GM18502 (cell line): Measurements from ENCODE around the gene PDSS2.

Experiments used
- ATAC-seq: cut with Tn5 transposase; IDR thresholded peaks from one replicate; pipeline ENCODE4 v1.9.1; 2021; ENCODE audit warnings: mild to moderate bottlenecking; ENCODE audit not compliant: unreplicated experiment, poor library complexity

The PDSS2 gene

GRCh38 chr6:107421696-107422256 is 37.6 kb downstream of the PDSS2 start:
- no peak for ATAC-seq

DNA sequence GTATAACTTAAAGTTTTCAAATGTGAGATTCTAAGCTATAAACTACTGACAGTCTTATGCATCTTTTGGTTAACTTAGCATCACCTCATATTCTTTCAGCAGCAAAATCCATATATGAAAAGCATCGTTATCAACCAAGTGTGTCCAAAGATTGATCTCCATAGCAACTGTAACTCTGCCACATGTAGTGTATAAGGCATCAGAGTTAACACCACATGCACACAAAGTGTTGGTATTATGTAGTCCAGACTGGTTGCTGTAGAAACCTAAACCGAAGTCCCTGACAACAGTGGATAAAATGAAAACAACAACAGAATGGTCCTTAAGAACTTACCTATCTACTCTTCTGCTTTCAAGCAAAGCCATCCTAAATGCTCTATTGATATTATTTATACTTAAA is 39.6 kb downstream of the PDSS2 start:
- no peak for ATAC-seq

DNA sequence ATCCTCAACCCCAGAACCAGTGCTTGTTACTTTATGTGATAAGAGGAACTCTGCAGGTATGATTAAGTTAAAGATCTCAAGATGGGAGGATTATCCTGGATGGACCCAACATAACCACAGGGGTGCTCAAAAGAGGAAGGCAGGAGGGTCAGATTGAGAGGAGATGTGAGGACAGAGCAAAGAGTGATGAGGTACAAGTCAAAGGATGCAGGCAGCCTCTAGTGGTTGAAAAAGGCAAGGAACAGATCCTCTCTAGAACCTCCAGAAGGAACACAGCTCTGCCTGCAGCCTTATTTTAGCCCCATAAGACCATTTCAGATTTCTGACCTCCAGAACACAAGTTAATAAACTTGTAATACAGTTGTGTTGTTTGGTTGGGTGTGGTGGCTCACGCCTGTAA is 41.2 kb downstream of the PDSS2 start:
- no peak for ATAC-seq

- ATAC-seq = no peak
Observed at GRCh38 chr6:107416145-107416544, 43.2 kb downstream of the PDSS2 start.

- no peak for ATAC-seq
Observed at GRCh38 chr6:107413966-107414645, 45.3 kb downstream of the PDSS2 start.

- ATAC-seq = no peak
Observed at GRCh38 chr6:107411161-107411560, 48.2 kb downstream of the PDSS2 start.

DNA sequence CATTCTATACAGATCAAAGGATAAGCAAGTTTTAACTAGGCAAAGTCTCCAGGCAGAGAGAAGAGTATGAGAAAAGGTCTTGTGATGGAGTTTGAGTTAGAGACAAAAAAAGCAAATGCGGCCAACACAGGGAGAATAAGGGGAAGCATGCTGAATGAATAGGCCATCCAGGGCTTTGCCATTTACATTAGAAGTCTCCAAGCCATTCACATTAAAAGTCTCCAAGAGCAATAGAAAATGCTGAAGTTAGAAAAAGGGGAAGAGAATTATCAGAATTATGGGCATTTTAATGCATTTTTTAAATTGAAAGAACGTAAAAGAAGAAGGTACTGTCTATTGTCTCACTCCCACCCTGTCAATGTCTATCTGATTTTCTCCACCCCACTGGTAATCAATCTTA is 49.4 kb downstream of the PDSS2 start:
- ATAC-seq = no peak

DNA sequence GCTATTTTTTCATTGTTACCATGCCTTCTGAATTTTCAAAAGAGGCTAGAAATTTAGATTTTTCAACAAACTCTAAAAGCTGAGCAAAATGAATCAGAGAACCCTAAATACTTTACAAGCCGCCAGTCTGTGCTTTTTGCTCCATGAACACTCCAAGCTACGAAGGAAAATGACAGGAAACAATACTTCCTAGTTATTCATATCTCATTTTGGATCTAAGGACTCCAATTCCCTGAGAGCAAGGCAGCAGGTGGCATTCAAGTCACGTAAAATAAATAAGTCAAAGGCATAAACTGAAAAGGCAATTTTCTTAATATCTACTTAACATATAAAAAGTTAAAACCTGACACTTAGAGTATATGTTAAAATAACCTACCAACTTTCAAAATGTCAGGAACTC is 50.6 kb downstream of the PDSS2 start:
- ATAC-seq = no peak

DNA sequence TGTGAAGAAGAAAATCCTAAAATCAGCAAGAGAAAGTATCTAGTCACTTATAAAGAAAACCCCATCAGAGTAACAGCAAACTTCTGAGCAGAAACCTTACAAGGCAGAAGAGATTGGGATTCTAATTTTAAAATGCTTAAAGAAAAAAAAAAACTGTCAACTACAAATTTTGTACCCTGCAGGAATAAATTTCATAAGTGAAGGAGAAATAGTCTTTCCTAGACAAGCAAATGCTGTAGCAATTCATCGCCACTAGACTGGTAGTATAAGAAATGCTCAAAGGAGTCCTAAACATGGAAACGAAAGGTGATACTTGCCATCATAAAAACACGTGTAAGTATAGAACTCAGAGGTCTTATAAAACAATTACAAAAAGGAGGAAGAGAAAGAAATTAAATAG is 54.4 kb downstream of the PDSS2 start:
- ATAC-seq = no peak

- ATAC-seq = no peak
Observed at GRCh38 chr6:107402533-107402932, 56.8 kb downstream of the PDSS2 start.

DNA sequence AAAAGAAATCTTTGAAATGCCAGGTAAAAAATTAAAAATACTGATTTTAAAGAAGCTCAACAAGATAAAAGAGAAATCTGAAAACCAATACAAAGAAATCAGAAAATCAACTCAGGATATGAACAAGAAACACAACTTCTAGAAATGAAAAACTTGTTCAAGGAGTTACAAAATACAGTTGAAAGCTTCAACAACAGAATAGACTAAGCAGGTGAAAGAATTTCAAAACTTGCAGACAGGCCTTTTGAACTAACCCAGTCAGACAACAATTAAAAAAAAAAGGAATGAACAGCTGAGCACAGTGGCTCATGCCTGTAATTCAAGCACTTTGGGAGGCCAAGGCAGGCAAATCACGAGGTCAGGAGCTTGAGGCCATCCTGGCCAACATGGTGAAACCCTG is 57.8 kb downstream of the PDSS2 start:
- ATAC-seq = no peak

- ATAC-seq = no peak
Observed at GRCh38 chr6:107400616-107401147, 58.7 kb downstream of the PDSS2 start.

DNA sequence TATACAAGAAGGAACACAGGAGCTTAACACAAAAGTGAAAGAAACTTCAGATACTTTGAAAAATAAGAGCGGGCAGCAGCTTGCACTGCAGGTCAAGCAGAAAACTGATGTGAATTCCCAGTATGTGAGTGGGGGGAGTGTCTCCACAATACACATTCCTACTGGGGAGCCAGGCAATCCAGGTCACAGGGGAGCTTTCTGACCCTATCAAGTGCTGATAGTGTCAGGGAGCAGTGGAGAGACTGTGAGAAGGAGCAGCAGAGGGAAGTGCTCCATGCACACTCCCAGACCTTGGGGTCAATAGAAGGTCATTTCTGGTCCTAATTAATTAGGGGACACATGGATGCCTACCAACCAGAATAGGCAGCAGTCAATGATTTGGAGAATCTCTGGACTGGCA is 59.4 kb downstream of the PDSS2 start:
- no peak for ATAC-seq

DNA sequence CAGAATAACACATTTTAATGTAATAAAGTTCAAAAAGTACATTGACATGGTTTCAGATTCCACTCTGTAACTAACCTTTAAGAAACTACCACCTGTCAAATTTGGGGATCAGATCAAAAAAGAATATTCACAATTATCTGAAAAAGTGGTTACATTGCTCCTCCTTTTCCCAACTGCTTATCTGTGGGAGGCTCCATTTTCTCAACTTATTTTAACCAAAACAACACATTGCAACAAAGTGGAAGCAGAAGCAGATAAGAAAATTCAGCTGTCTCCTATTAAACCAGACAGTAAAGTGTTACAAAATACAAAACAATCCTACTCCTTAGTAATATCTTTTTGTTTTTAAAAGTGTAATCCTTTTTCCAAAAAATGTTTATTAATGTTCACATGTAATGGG is 61.4 kb downstream of the PDSS2 start:
- no peak for ATAC-seq

DNA sequence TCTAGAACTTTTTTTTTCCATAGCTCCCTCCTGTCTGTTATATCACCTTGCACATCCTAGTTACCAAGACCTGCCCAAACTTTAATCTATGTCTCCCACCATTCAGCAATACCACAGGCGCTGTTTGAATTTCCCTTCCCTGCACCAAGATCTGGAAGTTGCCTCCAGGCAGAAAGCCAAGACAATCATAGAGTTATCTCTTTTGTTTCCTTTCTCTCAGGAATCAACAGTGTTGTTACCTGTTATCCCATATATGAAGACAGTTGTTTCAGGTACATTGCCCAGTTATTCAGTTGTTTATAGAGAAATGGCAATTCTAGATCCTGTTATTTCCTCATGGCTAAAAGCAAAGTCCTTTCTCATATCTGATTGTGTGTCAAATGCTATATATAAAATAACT is 63.2 kb downstream of the PDSS2 start:
- ATAC-seq = no peak

GRCh38 chr6:107392069-107392468 is 67.3 kb downstream of the PDSS2 start:
- no peak for ATAC-seq

DNA sequence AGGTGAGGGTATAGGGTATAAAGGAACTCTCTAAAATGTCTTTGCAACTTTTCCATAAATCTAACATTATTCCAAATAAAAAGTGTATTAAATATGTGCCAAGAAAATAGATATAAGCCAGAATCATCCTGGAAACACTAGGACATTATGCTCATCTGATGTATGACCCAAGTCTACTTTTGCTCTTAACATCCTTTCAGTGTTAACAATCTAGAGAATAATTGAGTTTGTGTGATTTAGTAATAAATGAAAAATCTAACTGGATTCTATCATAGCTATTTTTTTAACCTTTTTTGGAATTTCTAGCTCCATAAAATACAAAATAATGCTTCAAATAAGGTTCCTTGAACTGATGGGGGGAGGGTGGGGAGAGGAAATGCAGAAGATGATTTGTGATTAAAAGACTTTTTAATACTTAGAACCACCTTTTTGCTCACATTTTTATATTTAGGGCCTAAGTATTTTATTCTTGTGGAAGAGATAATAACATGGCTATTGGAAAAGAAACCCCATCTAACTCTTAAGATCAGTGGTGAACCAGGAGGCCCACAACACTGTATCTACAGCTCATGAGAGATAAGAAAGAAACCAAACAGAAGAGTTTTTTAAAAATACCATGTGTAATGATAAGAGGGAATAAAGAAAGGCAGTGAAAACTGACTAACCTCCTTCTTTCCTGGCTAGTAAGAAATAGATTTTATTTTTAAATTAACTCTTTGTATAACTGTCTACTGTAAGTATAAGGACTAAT is 68.5 kb downstream of the PDSS2 start:
- no peak for ATAC-seq

DNA sequence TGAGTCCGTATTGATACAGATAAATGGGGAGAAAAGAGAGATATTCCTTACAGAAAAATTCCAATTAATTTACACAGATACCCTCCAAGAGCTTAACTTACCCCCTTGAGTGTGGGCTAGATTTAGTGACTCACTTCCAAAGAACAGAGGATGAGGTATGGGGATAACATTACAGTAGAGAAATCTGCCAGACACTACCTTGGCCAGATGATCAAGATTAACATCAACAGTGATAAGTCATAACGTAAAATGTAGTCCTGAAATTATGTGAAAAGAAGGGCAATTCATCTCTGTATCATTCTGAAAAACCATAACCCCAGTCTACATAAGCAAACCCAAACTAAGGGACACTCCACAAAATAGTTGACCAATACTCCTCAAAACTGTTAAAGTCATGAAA is 69.3 kb downstream of the PDSS2 start:
- ATAC-seq = no peak

DNA sequence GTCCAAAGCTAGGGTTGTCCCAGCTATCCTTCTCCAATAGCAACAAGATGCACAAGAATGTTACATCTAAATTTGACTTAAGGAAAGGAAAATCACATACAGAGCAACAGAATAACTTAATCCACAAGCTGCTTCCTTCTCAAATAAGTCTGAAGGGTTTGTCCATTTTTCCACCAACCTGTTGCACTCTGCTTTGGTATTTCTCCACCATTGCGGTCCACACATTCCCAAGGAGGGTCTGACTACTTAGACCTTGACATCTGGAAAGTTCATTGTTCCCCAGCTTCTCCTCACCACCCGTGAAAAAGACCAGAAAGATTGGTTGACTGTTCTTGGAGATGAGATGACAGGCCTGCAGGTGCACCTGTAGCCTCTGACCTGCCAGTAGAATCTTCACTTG is 72.5 kb downstream of the PDSS2 start:
- ATAC-seq = no peak

- ATAC-seq = no peak
Observed at GRCh38 chr6:107386340-107386739, 73.0 kb downstream of the PDSS2 start.

GRCh38 chr6:107383705-107384104 is 75.7 kb downstream of the PDSS2 start:
- no peak for ATAC-seq

- ATAC-seq = no peak
Observed at GRCh38 chr6:107374264-107374663, 85.1 kb downstream of the PDSS2 start.
